GM13976 (cell line): ENCODE data around the gene FADS2.
A peak's percentile ranks its signal among the peaks of the same experiment; 100 is the strongest.

Experiments
- DNase-seq: peaks from one replicate; pipeline ENCODE4 v3.0.0; 2012; ENCODE audit warnings: low spot score
- CTCF ChIP-seq: IDR thresholded peaks from 2 replicates; pipeline ENCODE4 v1.5.1; 2012; ENCODE audit warnings: borderline replicate concordance, mild to moderate bottlenecking; ENCODE audit not compliant: insufficient read depth; ENCODE audit errors: extremely low read depth, missing control alignments, control extremely low read depth
- in situ Hi-C: fragments of 300-500 bp; cut with MboI; formaldehyde crosslinking; loops from one replicate; pipeline ENCODE4 v1.12.0; 2022; ENCODE audit warnings: low sequenced_read_pairs, mixed read lengths, inconsistent platforms; ENCODE audit not compliant: unreplicated experiment

Gene FADS2

GRCh38 chr11:61827571-61828378, at the start of gene FADS2:
FADS2 (plus strand) TSS chr11:61828300; CDS start chr11:61828391, 91 bp downstream.
- no peak for TF ChIP-seq CTCF
- peak; percentile 94 for DNase-seq
- in situ Hi-C loops: no loop called here

- no peak for DNase-seq
- in situ Hi-C loops: no loop called here
- TF ChIP-seq CTCF: no peak
These were observed 49.7 kb upstream of the FADS2 start for GRCh38 chr11:61778357-61778886.

GRCh38 chr11:61778920-61779650, 49.0 kb upstream of the FADS2 start:
- DNase-seq: no peak
- no peak for TF ChIP-seq CTCF
- in situ Hi-C loops: no loop called here

- no peak for TF ChIP-seq CTCF
- no peak for DNase-seq
- in situ Hi-C loops: no loop called here
These were observed 48.2 kb upstream of the FADS2 start for GRCh38 chr11:61779666-61780525.

- no peak for DNase-seq
- no peak for TF ChIP-seq CTCF
- in situ Hi-C loops: no loop called here
These were observed 47.4 kb upstream of the FADS2 start for GRCh38 chr11:61780581-61781162.

- no peak for DNase-seq
- in situ Hi-C loops: no loop called here
- TF ChIP-seq CTCF: no peak
These were observed 46.5 kb upstream of the FADS2 start for GRCh38 chr11:61781585-61781984.
